Myometrial cell (primary cell): ENCODE results near the gene NEXMIF. TPM values are rescaled to one million over a fixed set of nuclear protein-coding genes. Genes with fewer than 3 reads are reported as not detected.

Experiments used
- total RNA-seq: library from RNA; depleted of rRNA; stranded (reverse); fragments of >200 nt; gene quantifications from 2 replicates; pipeline ENCODE4 v1.2.3, GENCODE V29; 2015

Gene NEXMIF
- total RNA-seq: not detected in 2 replicates

GRCh38 chrX:74925225-74926088, at the start of gene NEXMIF:
Gene NEXMIF (minus strand): TSS chrX:74925452.

Other genes with a start within 250 kb of the NEXMIF start
- gene ABCB7, start 230.8 kb upstream of the NEXMIF start, total RNA-seq: 22.0 and 34.6 TPM in 2 replicates